HEK293 (cell line): ENCODE results near the gene TLE3.

ENCODE experiments used
- HOXD13 ChIP-seq: sonication (generic); formaldehyde crosslinking; IDR thresholded peaks from 2 replicates; pipeline ENCODE4 v1.8.0; 2022; ENCODE audit warnings: missing genetic modification reagents, borderline replicate concordance
- KLF16 ChIP-seq: fragments of 450-650 bp; formaldehyde crosslinking; IDR thresholded peaks from 2 replicates; pipeline ENCODE4 v1.5.1; 2017; ENCODE audit warnings: missing biosample characterization, missing genetic modification characterization
- KLF7 ChIP-seq: fragments of 450-650 bp; formaldehyde crosslinking; IDR thresholded peaks from 2 replicates; pipeline ENCODE4 v1.5.1; 2016; ENCODE audit warnings: missing biosample characterization, missing genetic modification characterization, borderline replicate concordance
- PBX3 ChIP-seq: sonication (generic); formaldehyde crosslinking; IDR thresholded peaks from 2 replicates; pipeline ENCODE4 v1.8.1; 2022; ENCODE audit warnings: mild to moderate bottlenecking, moderate library complexity, missing genetic modification reagents
- RBAK ChIP-seq: fragments of 450-650 bp; formaldehyde crosslinking; IDR thresholded peaks from 2 replicates; pipeline ENCODE4 v1.5.1; 2016; ENCODE audit warnings: missing biosample characterization, missing genetic modification characterization
- REST ChIP-seq: fragments of 450-650 bp; formaldehyde crosslinking; IDR thresholded peaks from 2 replicates; pipeline ENCODE4 v1.5.1; 2016; ENCODE audit warnings: missing biosample characterization, missing genetic modification characterization
- SCRT1 ChIP-seq: fragments of 450-650 bp; formaldehyde crosslinking; IDR thresholded peaks from 2 replicates; pipeline ENCODE4 v1.5.1; 2016; ENCODE audit warnings: missing biosample characterization, missing genetic modification characterization, borderline replicate concordance
- SCRT2 ChIP-seq: fragments of 450-650 bp; formaldehyde crosslinking; IDR thresholded peaks from 2 replicates; pipeline ENCODE4 v1.5.1; 2016; ENCODE audit warnings: missing biosample characterization, missing genetic modification characterization
- ZBTB1 ChIP-seq: fragments of 450-650 bp; formaldehyde crosslinking; IDR thresholded peaks from 2 replicates; pipeline ENCODE4 v1.5.1; 2016; ENCODE audit warnings: missing biosample characterization, missing genetic modification characterization
- ZBTB20 ChIP-seq: fragments of 450-650 bp; formaldehyde crosslinking; IDR thresholded peaks from 2 replicates; pipeline ENCODE4 v1.5.1; 2016; ENCODE audit warnings: missing biosample characterization, missing genetic modification characterization
- ZBTB48 ChIP-seq: fragments of 450-650 bp; formaldehyde crosslinking; IDR thresholded peaks from 2 replicates; pipeline ENCODE4 v1.5.1; 2016; ENCODE audit warnings: missing biosample characterization, missing genetic modification characterization
- ZEB2 ChIP-seq: fragments of 450-650 bp; formaldehyde crosslinking; IDR thresholded peaks from 2 replicates; pipeline ENCODE4 v1.5.1; 2016; ENCODE audit warnings: missing biosample characterization, missing genetic modification characterization
- ZFP41 ChIP-seq: fragments of 450-650 bp; formaldehyde crosslinking; IDR thresholded peaks from 2 replicates; pipeline ENCODE4 v1.5.1; 2016; ENCODE audit warnings: missing biosample characterization, missing genetic modification characterization, borderline replicate concordance
- ZNF132 ChIP-seq: fragments of 450-650 bp; formaldehyde crosslinking; IDR thresholded peaks from 2 replicates; pipeline ENCODE4 v1.5.1; 2017; ENCODE audit warnings: missing biosample characterization, missing genetic modification characterization, borderline replicate concordance
- ZNF133 ChIP-seq: fragments of 450-650 bp; formaldehyde crosslinking; IDR thresholded peaks from 2 replicates; pipeline ENCODE4 v1.5.1; 2016; ENCODE audit warnings: missing biosample characterization, missing genetic modification characterization
- ZNF16 ChIP-seq: fragments of 450-650 bp; formaldehyde crosslinking; IDR thresholded peaks from 2 replicates; pipeline ENCODE4 v1.5.1; 2016; ENCODE audit warnings: low read depth, missing biosample characterization, missing genetic modification characterization
- ZNF175 ChIP-seq: fragments of 450-650 bp; formaldehyde crosslinking; IDR thresholded peaks from 2 replicates; pipeline ENCODE4 v1.5.1; 2016; ENCODE audit warnings: missing biosample characterization, missing genetic modification characterization
- ZNF335 ChIP-seq: fragments of 450-650 bp; formaldehyde crosslinking; conservative IDR thresholded peaks from 2 replicates; pipeline ENCODE4 v1.5.1; 2016; ENCODE audit warnings: missing biosample characterization, missing genetic modification characterization
- ZNF391 ChIP-seq: fragments of 450-650 bp; formaldehyde crosslinking; IDR thresholded peaks from 2 replicates; pipeline ENCODE4 v1.5.1; 2016; ENCODE audit warnings: low read depth, missing biosample characterization, missing genetic modification characterization, borderline replicate concordance
- ZNF488 ChIP-seq: fragments of 450-650 bp; formaldehyde crosslinking; IDR thresholded peaks from 2 replicates; pipeline ENCODE4 v1.5.1; 2016; ENCODE audit warnings: missing biosample characterization, missing genetic modification characterization
- ZNF544 ChIP-seq: fragments of 450-650 bp; formaldehyde crosslinking; IDR thresholded peaks from 2 replicates; pipeline ENCODE4 v1.5.0; 2017; ENCODE audit warnings: missing biosample characterization, missing genetic modification characterization
- ZNF558 ChIP-seq: fragments of 450-650 bp; formaldehyde crosslinking; IDR thresholded peaks from 2 replicates; pipeline ENCODE4 v1.5.1; 2016; ENCODE audit warnings: missing biosample characterization, missing genetic modification characterization
- ZNF600 ChIP-seq: fragments of 450-650 bp; formaldehyde crosslinking; IDR thresholded peaks from 2 replicates; pipeline ENCODE4 v1.5.1; 2016; ENCODE audit warnings: missing biosample characterization, missing genetic modification characterization
- ZNF654 ChIP-seq: fragments of 450-650 bp; formaldehyde crosslinking; IDR thresholded peaks from 2 replicates; pipeline ENCODE4 v1.5.1; 2016; ENCODE audit warnings: low read depth, missing biosample characterization, missing genetic modification characterization
- ZNF664 ChIP-seq: fragments of 450-650 bp; formaldehyde crosslinking; IDR thresholded peaks from 2 replicates; pipeline ENCODE4 v1.5.1; 2016; ENCODE audit warnings: missing biosample characterization, missing genetic modification characterization
- ZNF670 ChIP-seq: fragments of 450-650 bp; formaldehyde crosslinking; IDR thresholded peaks from 2 replicates; pipeline ENCODE4 v1.5.1; 2016; ENCODE audit warnings: missing biosample characterization, missing genetic modification characterization, low read depth
- ZNF677 ChIP-seq: fragments of 450-650 bp; IDR thresholded peaks from 2 replicates; pipeline ENCODE4 v1.5.0; 2018; ENCODE audit warnings: missing biosample characterization, mild to moderate bottlenecking, missing genetic modification characterization, moderate library complexity
- ZNF704 ChIP-seq: fragments of 450-650 bp; formaldehyde crosslinking; IDR thresholded peaks from 2 replicates; pipeline ENCODE4 v1.5.1; 2016; ENCODE audit warnings: missing biosample characterization, missing genetic modification characterization
- ZNF76 ChIP-seq: fragments of 450-650 bp; formaldehyde crosslinking; IDR thresholded peaks from 2 replicates; pipeline ENCODE4; 2016; ENCODE audit warnings: low read depth, missing biosample characterization, missing genetic modification characterization, borderline replicate concordance
- ZNF777 ChIP-seq: fragments of 450-650 bp; formaldehyde crosslinking; IDR thresholded peaks from 2 replicates; pipeline ENCODE4 v1.5.1; 2017; ENCODE audit warnings: missing biosample characterization, missing genetic modification characterization, borderline replicate concordance
- ZNF791 ChIP-seq: fragments of 450-650 bp; formaldehyde crosslinking; IDR thresholded peaks from 2 replicates; pipeline ENCODE4 v1.5.1; 2016; ENCODE audit warnings: missing biosample characterization, missing genetic modification characterization
- ZSCAN16 ChIP-seq: fragments of 450-650 bp; formaldehyde crosslinking; IDR thresholded peaks from 2 replicates; pipeline ENCODE4 v1.5.1; 2016; ENCODE audit warnings: missing biosample characterization, missing genetic modification characterization
- ZSCAN4 ChIP-seq: fragments of 450-650 bp; formaldehyde crosslinking; IDR thresholded peaks from 2 replicates; pipeline ENCODE4 v1.5.1; 2017; ENCODE audit warnings: missing biosample characterization, missing genetic modification characterization

The TLE3 gene

GRCh38 chr15:70111203-70112073, 13.7 kb upstream of the TLE3 start (continued):
- TF ChIP-seq SCRT2 (tag by site-specific recombination): no peak
- TF ChIP-seq ZNF558 (tag by site-specific recombination): 0 out of 2 replicates have a peak, but pooled peaks have one; percentile 27
- TF ChIP-seq ZNF76 (tag by site-specific recombination): no peak
- peak; percentile 34; the same call in 1 of the 2 replicates for TF ChIP-seq ZSCAN4 (tag by site-specific recombination)
- TF ChIP-seq ZNF132 (tag by site-specific recombination): no peak
- peak; percentile 58; the same call in 1 of the 2 replicates for TF ChIP-seq KLF7 (tag by site-specific recombination)
- TF ChIP-seq REST: no peak
- no peak for TF ChIP-seq ZNF391
- TF ChIP-seq ZBTB1 (tag by site-specific recombination): no peak
- 0 out of 2 replicates have a peak, but pooled peaks have one; percentile 41 for TF ChIP-seq ZBTB48
- no peak for TF ChIP-seq ZFP41 (tag by site-specific recombination)
- TF ChIP-seq PBX3 (CRISPR knock-in tag): no peak
- no peak for TF ChIP-seq ZNF175 (tag by site-specific recombination)
- TF ChIP-seq ZNF664 (tag by site-specific recombination): no peak
- no peak for TF ChIP-seq ZNF704
- TF ChIP-seq ZEB2 (tag by site-specific recombination): peak; percentile 60; the same call in 1 of the 2 replicates
- peak; percentile 88; the same call in 1 of the 2 replicates for TF ChIP-seq KLF16 (tag by site-specific recombination)
- TF ChIP-seq ZNF600 (tag by site-specific recombination): no peak
- no peak for TF ChIP-seq ZNF670 (tag by site-specific recombination)
- TF ChIP-seq SCRT1 (tag by site-specific recombination): no peak
- TF ChIP-seq RBAK: no peak
- TF ChIP-seq ZNF488 (tag by site-specific recombination): no peak
- no peak for TF ChIP-seq ZNF791 (tag by site-specific recombination)
- TF ChIP-seq ZNF335 (tag by site-specific recombination): peak; percentile 64
- no peak for TF ChIP-seq ZNF133 (tag by site-specific recombination)
- no peak for TF ChIP-seq ZNF677 (tag by site-specific recombination)
- TF ChIP-seq ZNF544: no peak
- no peak for TF ChIP-seq ZNF16 (tag by site-specific recombination)
- no peak for TF ChIP-seq ZNF777 (tag by site-specific recombination)
- no peak for TF ChIP-seq ZSCAN16 (tag by site-specific recombination)
- no peak for TF ChIP-seq ZNF654 (tag by site-specific recombination)
- no peak for TF ChIP-seq HOXD13 (CRISPR knock-in tag)
- peak; percentile 39; the same call in 1 of the 2 replicates for TF ChIP-seq ZBTB20 (tag by site-specific recombination)
